HG02623 (cell line): ENCODE measurements around the gene RFX8.

ENCODE experiments used
- ATAC-seq: cut with Tn5 transposase; IDR thresholded peaks from one replicate; pipeline ENCODE4 v1.9.1; 2021; ENCODE audit warnings: moderate library complexity; ENCODE audit not compliant: unreplicated experiment

RFX8 gene

DNA sequence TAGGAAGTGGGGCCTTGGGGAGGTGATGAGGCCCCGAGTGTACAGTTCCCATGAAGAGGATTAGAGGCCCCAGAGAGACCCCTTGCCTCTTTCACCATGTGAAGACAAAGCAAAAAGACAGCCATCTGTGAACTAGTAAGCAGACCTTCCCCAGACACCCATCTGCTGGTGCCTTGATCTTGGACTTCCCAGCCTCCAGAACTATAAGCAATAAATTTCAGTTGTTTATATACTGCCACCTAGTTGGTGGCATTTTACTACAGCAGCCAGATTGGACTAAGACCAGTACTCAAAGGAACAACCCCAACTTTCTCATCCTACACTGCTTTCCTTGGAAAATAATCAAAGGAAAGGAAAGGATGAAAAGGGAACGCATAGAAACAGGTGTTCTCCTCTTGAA, 59.7 kb downstream of the RFX8 start:
- no peak for ATAC-seq

DNA sequence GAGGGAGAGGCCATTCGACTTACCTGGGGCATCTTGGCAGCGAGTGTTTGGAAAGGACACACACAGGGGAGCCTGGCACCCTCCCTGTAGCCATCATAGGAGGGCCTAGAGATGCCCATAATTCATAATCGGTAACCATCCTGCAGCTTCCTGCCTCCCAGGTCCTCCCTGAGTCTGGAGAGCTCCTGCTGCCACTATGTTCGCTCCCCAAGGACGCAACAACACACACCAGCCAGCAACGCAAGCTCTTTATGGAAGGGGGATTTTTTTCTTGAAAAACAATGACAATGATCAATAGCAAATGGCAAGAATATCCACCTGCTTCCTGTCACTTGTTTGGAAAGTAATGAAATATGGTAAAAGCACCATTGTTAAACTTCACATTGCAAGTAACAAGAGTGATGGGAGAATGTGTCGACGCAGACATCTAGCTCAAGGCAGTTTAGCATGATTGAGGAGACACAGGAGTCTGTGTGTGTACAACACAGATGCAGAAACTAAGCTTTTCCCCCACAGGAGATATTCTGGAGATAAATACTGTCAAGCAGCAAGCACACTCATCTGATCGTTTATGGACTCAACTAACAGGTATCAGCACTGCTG, 62.7 kb downstream of the RFX8 start:
- ATAC-seq = no peak

DNA sequence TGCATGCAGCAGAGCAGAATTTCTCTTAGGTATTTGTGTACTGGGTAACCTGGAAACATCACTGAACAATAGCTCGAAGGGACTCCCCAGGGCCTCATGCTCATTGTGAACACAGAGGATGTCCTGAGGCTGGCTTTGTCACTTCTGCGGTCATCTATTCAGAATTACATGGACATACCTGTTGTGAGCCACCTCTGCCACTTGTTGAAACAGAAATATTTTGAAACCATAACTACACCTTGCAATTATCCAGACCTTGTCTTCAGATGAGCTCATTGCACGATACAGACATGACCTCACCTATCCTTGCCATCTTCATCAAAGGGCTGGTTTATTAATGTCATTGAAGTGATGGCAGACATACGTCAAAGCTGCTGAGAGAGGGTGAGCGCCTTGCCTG, 64.2 kb downstream of the RFX8 start:
- no peak for ATAC-seq

- no peak for ATAC-seq
Measured at GRCh38 chr2:101410114-101410513, 64.8 kb downstream of the RFX8 start.

DNA sequence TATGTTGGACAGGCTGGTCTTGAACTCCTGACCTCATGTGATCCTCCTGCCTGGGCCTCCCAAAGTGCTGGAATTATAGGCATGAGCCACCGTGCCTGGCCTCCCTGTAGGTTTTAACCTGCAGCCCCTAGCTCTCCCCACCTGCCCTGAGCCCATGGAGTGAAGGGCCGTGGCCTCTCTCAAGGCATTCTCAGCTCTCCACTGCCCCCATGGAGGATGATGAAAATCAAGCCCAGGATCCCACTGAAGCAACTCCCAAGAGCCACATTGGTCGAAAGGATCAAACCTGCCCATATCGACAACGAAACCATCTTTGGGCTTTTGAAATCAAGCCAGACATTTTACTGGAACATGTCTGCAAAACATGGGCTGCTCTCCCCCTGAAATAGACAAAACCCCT, 65.2 kb downstream of the RFX8 start:
- ATAC-seq = no peak

GRCh38 chr2:101408925-101409324, 66.0 kb downstream of the RFX8 start:
- ATAC-seq = no peak

DNA sequence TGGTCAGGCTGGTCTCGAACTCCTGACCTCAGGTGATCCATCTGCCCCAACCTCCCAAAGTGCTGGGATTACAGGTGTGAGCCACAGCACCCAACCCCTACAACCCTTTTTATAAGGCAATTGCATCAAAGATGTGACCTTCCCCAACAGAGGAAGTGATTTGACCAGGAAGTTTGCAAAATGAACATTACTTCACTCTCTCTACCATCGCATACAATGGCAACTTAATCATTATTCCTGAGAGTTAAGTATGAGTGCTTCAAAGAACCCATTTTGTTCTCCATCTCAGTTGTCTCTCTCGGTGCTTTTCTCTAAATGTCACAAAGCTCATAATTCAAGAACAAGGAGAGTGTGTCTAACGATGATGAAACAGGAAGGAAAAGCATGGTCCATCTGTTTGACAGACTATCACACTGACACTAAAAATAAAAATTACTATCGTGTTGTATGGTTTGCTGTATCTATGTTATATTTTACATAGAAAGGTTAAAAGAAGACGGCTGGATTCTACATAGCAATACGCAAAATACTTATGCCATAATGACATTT, 69.5 kb downstream of the RFX8 start:
- no peak for ATAC-seq

- no peak for ATAC-seq
Measured at GRCh38 chr2:101403745-101404144, 71.2 kb downstream of the RFX8 start.

DNA sequence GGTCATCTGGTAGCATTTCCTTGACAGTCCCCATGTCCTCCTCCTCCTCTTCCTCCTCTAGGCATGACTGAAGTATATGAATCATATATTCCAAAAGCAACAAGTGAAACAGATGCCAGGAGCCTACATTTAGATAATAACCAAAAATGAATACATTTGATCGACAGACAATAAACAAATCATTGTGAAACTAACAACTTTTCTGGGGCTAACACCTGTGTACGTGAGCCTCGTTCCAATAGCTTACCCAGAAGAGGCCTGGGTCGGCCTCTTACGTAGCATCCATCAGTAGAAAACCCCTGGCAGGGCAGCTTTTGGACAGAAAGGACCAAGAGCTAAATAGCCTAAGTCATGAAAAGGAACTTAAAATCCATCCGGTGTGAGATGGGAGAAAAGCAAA, 72.3 kb downstream of the RFX8 start:
- no peak for ATAC-seq

DNA sequence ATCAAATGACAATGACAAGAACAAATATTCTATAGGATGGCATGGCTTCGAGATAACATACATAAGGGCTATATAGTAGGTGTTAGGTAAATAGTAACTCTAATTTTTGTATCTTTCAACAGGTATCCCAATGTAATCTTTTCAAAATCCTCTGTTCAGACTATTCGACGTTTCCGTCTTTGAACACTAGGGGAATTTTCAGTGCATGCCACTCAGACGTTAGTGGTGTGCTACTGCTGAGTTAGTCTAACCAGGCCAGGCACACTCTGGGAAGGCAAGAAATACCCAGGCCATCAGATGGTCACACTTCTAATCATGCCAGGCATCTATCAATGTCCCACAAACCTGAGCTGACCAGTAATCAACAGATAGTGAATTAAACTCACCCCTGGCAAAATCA, 73.0 kb downstream of the RFX8 start:
- ATAC-seq = no peak

- no peak for ATAC-seq
Measured at GRCh38 chr2:101401326-101401665, 73.6 kb downstream of the RFX8 start.

GRCh38 chr2:101400506-101401325, 74.2 kb downstream of the RFX8 start:
- ATAC-seq = no peak

GRCh38 chr2:101400048-101400447, 74.9 kb downstream of the RFX8 start:
- ATAC-seq = no peak

DNA sequence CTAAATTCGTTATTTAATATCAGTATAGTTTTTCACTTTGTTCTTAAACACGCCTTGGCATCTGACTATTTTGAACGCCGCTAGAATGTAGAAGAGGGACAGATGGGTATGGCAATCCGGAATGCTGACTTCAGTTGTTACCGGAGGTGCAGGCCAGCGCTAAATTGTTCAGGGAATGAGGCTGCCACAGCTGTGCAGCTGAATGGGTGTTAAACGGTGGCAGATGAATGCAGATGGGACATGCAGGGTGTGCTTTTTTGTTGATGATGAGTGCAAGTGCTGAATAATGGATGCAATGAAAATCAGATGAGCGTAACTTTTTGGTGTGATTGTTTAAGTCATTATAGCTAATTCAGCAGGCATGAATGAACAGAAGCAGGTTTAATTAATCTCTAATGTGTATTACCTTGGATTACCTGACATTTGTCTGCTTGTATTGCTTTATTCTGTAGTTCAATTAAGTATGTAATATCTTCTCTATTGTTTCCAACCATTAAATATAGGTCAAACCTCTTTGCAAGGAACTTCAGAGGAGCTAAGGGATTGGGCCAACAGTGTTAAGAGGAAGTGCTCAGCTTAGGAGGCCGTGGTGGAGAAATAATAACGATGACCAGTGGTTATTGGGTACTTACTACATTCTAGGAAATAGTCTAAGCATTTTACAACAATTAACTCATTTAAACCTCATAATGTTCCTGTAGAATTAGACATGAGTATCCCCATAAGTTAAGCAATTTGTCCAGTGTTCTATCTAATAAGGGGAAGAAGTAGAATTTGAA, 75.7 kb downstream of the RFX8 start:
- no peak for ATAC-seq

DNA sequence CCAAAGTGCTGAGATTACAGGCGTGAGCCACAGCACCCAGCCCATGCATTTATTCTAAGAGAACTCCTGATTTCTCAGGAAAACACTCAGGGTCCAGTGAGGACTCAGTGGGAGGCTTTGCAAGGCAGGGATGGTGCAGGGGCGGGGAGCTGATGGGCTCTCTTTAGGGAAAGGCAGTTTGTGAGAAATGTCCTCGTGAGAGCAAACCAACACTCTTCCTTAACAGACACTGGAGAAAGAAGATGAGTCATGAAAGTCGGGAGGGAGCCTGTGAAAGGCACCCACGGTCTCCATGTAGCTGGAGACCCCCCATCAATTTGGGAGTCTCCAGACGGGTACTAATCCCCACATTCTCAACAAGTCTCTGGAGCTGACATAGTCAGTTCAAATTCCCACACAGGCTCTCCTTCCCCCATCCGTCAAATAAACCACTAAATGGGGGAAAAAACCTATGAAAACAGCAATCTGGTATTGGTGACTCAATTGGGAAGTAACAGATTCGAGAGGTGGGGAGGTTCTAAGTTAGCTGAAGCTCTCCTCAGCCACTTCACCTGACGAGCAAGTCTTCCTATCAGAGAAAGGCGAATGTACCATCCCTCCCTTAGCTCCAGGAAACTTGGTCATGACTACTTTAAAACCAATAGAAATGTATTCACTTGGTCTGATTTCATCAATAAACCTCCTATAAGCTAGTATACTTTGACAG, 76.6 kb downstream of the RFX8 start:
- ATAC-seq = no peak

DNA sequence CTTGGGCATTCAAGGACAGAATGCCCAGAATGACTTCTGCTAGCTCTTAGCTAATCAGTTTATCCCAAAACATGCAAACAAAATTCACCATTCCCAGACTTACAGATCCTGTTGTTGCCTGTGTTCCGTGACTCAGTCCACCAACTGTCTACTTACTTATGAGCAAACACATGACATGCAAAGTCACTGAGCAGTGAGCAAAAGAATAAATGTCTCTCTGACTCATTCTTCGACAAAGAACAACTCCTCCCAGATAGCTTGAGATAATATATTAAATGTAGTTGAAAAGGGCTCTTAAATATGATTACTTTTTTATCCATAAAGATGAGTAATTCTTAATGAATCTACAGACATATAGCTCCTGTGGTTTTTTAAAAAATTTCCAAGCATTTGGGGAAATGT, 78.6 kb downstream of the RFX8 start:
- no peak for ATAC-seq

- ATAC-seq = no peak
Measured at GRCh38 chr2:101395545-101396315, 79.2 kb downstream of the RFX8 start.

DNA sequence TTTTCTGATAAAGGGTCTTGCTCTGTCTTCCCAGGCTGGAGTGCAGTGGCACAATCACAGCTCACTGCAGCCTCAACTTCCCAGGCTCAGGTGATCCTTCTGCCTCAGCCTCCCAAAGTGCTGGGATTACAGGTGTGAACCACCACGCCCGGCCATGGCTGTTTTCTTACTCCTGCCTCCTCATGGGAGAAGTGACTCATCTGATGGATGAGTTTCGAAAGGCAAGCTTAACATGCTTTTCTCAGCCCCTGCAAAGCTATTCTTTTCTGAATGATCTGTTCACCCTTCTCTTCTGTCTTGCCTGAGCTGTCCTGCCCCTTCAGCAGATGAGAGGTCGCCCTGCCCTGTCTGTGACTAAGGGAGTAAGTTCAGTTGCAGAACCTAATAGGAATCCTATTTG, 86.7 kb downstream of the RFX8 start:
- ATAC-seq = no peak

- no peak for ATAC-seq
Measured at GRCh38 chr2:101387151-101387834, 87.6 kb downstream of the RFX8 start, which contains the start of gene CREG2. TSS of gene CREG2 (minus strand) at chr2:101387503. CDS start at chr2:101387457, 46 bp downstream.
